Measurements from ENCODE around the gene ZNF385C. TPM values are rescaled to one million over a fixed set of nuclear protein-coding genes. Genes with fewer than 3 reads are reported as not detected.
"Not testable (repeated sequence)": the region's sequence is repeated elsewhere in the genome, so short reads cannot be mapped to it uniquely, and the experiment has no call there.

Gene ZNF385C
- total RNA-seq, 1 experiment from 2014 or later: 3.7 TPM

GRCh38 chr17:42016941-42017865 is 81.1 kb downstream of the ZNF385C start, which contains the start of gene DNAJC7 (continued):
- TF ChIP-seq PRDM15 (CRISPR knock-in tag; IDR thresholded peaks at IDR 0.05) (no peak), ZNF671 (CRISPR knock-in tag; IDR thresholded peaks at IDR 0.05) (no peak), GABPB1 (CRISPR knock-in tag; IDR thresholded peaks at IDR 0.05) (peak; percentile 88), TCF7 (CRISPR knock-in tag; IDR thresholded peaks at IDR 0.05; ENCODE audit: low read depth) (no peak), NFE2L1 (CRISPR knock-in tag; IDR thresholded peaks at IDR 0.05) (0 out of 2 replicates have a peak, but pooled peaks have one; percentile 51), FOXK1 (CRISPR knock-in tag; IDR thresholded peaks at IDR 0.05) (peak; percentile 56; the same call in 1 of the 2 replicates), OVOL2 (CRISPR knock-in tag; IDR thresholded peaks at IDR 0.05; ENCODE audit: borderline replicate concordance) (no peak)

DNA sequence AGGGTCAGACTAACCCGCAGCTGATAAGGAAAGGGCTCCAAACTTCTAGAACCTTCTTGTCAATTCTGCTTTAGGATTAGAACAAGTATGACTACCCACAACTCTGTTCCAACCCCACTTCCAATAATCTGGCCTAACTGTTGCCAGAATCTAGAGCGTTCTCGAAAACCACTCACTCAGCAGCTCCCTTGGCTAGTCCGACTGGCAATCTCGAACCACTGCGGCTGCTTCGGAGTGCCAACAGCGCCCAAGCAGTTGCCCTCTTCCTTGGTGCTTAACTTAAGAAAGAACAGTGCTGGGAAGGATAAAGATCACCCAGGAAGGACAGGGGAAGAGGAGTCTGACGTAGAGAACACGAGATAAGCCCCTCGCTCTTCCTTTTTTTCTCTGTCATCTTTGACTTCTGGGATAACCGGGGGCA is 81.9 kb downstream of the ZNF385C start:
- Mint-ChIP-seq H3K4me3 (peak overlapping the region; percentile 95), H3K4me1 (peaks cover 60% of the 10 kb centered on the region), H3K36me3 (peaks cover 6% of the 10 kb centered on the region), H3K27ac (peak overlapping the region; percentile 100), H3K9me3 (0 out of 2 replicates have a peak, but pooled peaks cover 4% of the 10 kb centered on the region), H3K27me3 (ENCODE audit: low read depth) (no peaks in the 10 kb centered on the region)
- CTCF ChIA-PET: interaction anchor here (0.6 to 6.8 kb wide), 6 partner anchors 10 to 230 kb away, joined by 3 to 108 read pairs (median 6); partner anchors contain the start of gene JUP
- TF ChIP-seq MAX (CRISPR knock-in tag; IDR thresholded peaks at IDR 0.05) (no peak), ERG (CRISPR knock-in tag; IDR thresholded peaks at IDR 0.05) (no peak), HMGXB4 (CRISPR knock-in tag; IDR thresholded peaks at IDR 0.05) (no peak), TP53 (CRISPR knock-in tag; IDR thresholded peaks at IDR 0.05) (no peak), NFE2L1 (CRISPR knock-in tag; IDR thresholded peaks at IDR 0.05) (no peak), MYBL2 (CRISPR knock-in tag; IDR thresholded peaks at IDR 0.05) (no peak), FOXP4 (CRISPR knock-in tag; IDR thresholded peaks at IDR 0.05) (no peak), CREB1 (CRISPR knock-in tag; IDR thresholded peaks at IDR 0.05) (no peak), ZNF121 (CRISPR knock-in tag; IDR thresholded peaks at IDR 0.05) (no peak), OVOL2 (CRISPR knock-in tag; IDR thresholded peaks at IDR 0.05; ENCODE audit: borderline replicate concordance) (no peak), KAT7 (CRISPR knock-in tag; IDR thresholded peaks at IDR 0.05; ENCODE audit: borderline replicate concordance) (no peak), ZBTB21 (CRISPR knock-in tag; IDR thresholded peaks at IDR 0.05; ENCODE audit: borderline replicate concordance) (no peak), RORB (CRISPR knock-in tag; IDR thresholded peaks at IDR 0.05) (no peak), MXD4 (CRISPR knock-in tag; IDR thresholded peaks at IDR 0.05; ENCODE audit: borderline replicate concordance) (no peak)
- TF ChIP-seq, protein P1, sequence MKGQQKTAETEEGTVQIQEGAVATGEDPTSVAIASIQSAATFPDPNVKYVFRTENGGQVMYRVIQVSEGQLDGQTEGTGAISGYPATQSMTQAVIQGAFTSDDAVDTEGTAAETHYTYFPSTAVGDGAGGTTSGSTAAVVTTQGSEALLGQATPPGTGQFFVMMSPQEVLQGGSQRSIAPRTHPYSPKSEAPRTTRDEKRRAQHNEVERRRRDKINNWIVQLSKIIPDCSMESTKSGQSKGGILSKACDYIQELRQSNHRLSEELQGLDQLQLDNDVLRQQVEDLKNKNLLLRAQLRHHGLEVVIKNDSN (CRISPR knock-in tag; IDR thresholded peaks at IDR 0.05): no peak
- POLR2A ChIA-PET: interaction anchor here (0.9 to 3.1 kb wide), 5 partner anchors 8 to 205 kb away, joined by 3 to 13 read pairs (median 6); partner anchors contain the start of genes ODAD4 and P3H4
- ATAC-seq (no peak), DNase-seq (ENCODE audit: low spot score) (no peak)

- H3K4me3 Mint-ChIP-seq; ATAC-seq; DNase-seq (ENCODE audit: low spot score); POLR2A ChIA-PET; H3K27me3 Mint-ChIP-seq (ENCODE audit: low read depth); H3K9me3 Mint-ChIP-seq: not testable (repeated sequence)
- Mint-ChIP-seq H3K27ac (peak overlapping the region; percentile 95), H3K4me1 (peaks cover 59% of the 10 kb centered on the region), H3K36me3 (peaks cover 18% of the 10 kb centered on the region)
- CTCF ChIA-PET: interaction anchor here (1.0 to 2.5 kb wide), 2 partner anchors 15 to 88 kb away, joined by 3 to 10 read pairs; no protein-coding TSS in a partner anchor
These were observed 84.5 kb downstream of the ZNF385C start for GRCh38 chr17:42013740-42014139.
